HepG2 (cell line): ENCODE measurements around the gene POLR3F. TPM values are rescaled to one million over a fixed set of nuclear protein-coding genes. Genes with fewer than 3 reads are reported as not detected.
A peak's percentile ranks its signal among the peaks of the same experiment; 100 is the strongest.

ENCODE experiments used
- CBX2 ChIP-seq, 2 experiments: fragments of 200-600 bp in 1 of 2; sonication (generic); formaldehyde crosslinking in 1 of 2; IDR thresholded peaks; 2 replicates each; pipeline versions ENCODE4 v1.7.0 to v1.8.1; 2018 to 2022; ENCODE audit warnings: low read depth in 2 of 2, low read length in 1 of 2, mild to moderate bottlenecking in 1 of 2, missing genetic modification reagents in 1 of 2
- FIP1L1 ChIP-seq: fragments of 200-400 bp; formaldehyde crosslinking; IDR thresholded peaks from 2 replicates; pipeline ENCODE4 v1.6.1; 2018; ENCODE audit warnings: low read depth, mild to moderate bottlenecking, low read length, moderate library complexity, borderline replicate concordance; ENCODE audit not compliant: insufficient read depth
- FLYWCH1 ChIP-seq: sonication (generic); formaldehyde crosslinking; IDR thresholded peaks from 2 replicates; pipeline ENCODE4 v1.8.1; 2023; ENCODE audit warnings: mild to moderate bottlenecking, missing genetic modification reagents
- FOXK1 ChIP-seq: sonication (generic); formaldehyde crosslinking; IDR thresholded peaks from 2 replicates; pipeline ENCODE4 v1.4.0; 2020; ENCODE audit warnings: low read depth, missing genetic modification reagents, borderline replicate concordance
- GMEB2 ChIP-seq: IDR thresholded peaks from 2 replicates; pipeline ENCODE4 v1.6.1; 2016; ENCODE audit warnings: missing biosample characterization, missing genetic modification reagents, low read depth
- GTF3A ChIP-seq: sonication (generic); formaldehyde crosslinking; conservative IDR thresholded peaks from 2 replicates; pipeline ENCODE4 v1.4.0; 2020; ENCODE audit warnings: mild to moderate bottlenecking, missing genetic modification reagents
- HMGXB4 ChIP-seq, 2 experiments: sonication (generic) in 1 of 2; formaldehyde crosslinking in 1 of 2; IDR thresholded peaks; 2 replicates each; pipeline versions ENCODE4 v1.4.0 to v1.6.1; 2018 to 2020; ENCODE audit warnings: missing genetic modification reagents in 2 of 2, borderline replicate concordance in 1 of 2, low read depth in 1 of 2, mild to moderate bottlenecking in 1 of 2, missing biosample characterization in 1 of 2
- KLF6 ChIP-seq: IDR thresholded peaks from 2 replicates; pipeline ENCODE4 v1.8.0; 2016; ENCODE audit warnings: missing biosample characterization, missing genetic modification reagents
- MED13 ChIP-seq: sonication (generic); formaldehyde crosslinking; IDR thresholded peaks from 2 replicates; pipeline ENCODE4 v1.5.0; 2020; ENCODE audit warnings: missing genetic modification reagents
- POLR2G ChIP-seq: fragments of 200-400 bp; formaldehyde crosslinking; IDR thresholded peaks from 2 replicates; pipeline ENCODE4 v1.6.1; 2018; ENCODE audit warnings: mild to moderate bottlenecking, low read depth, low read length, moderate library complexity
- SCMH1 ChIP-seq: sonication (generic); formaldehyde crosslinking; IDR thresholded peaks from 2 replicates; pipeline ENCODE4 v1.9.0; 2021; ENCODE audit warnings: missing genetic modification reagents, mild to moderate bottlenecking, borderline replicate concordance
- SMAD3 ChIP-seq: sonication (generic); formaldehyde crosslinking; IDR thresholded peaks from 2 replicates; pipeline ENCODE4 v1.4.0; 2020; ENCODE audit warnings: missing genetic modification reagents
- SMAD9 ChIP-seq: sonication (generic); formaldehyde crosslinking; IDR thresholded peaks from 2 replicates; pipeline ENCODE4 v1.5.1; 2020; ENCODE audit warnings: mild to moderate bottlenecking, missing genetic modification reagents
- SMARCC2 ChIP-seq: fragments of 450-650 bp; IDR thresholded peaks from 2 replicates; pipeline ENCODE4 v1.6.1; 2017; ENCODE audit warnings: antibody characterized with exemption, mild to moderate bottlenecking
- ZBTB43 ChIP-seq: sonication (generic); formaldehyde crosslinking; conservative IDR thresholded peaks from 2 replicates; pipeline ENCODE4 v1.4.0; 2020; ENCODE audit warnings: missing genetic modification reagents
- ZNF280B ChIP-seq: sonication (generic); formaldehyde crosslinking; IDR thresholded peaks from 2 replicates; pipeline ENCODE4 v1.5.0; 2020; ENCODE audit warnings: missing genetic modification reagents, mild to moderate bottlenecking, borderline replicate concordance
- ZNF569 ChIP-seq: sonication (generic); formaldehyde crosslinking; IDR thresholded peaks from 2 replicates; pipeline ENCODE4 v1.5.0; 2020; ENCODE audit warnings: mild to moderate bottlenecking, missing genetic modification reagents, moderate library complexity, borderline replicate concordance
- ZNF605 ChIP-seq: sonication (generic); formaldehyde crosslinking; IDR thresholded peaks from 2 replicates; pipeline ENCODE4 v1.8.0; 2022; ENCODE audit warnings: mild to moderate bottlenecking, missing genetic modification reagents
- ZUFSP ChIP-seq: sonication (generic); formaldehyde crosslinking; IDR thresholded peaks from 2 replicates; pipeline ENCODE4 v1.9.0; 2021; ENCODE audit warnings: missing genetic modification reagents, mild to moderate bottlenecking, borderline replicate concordance
- polyA plus RNA-seq, 8 experiments: library from polyadenylated mRNA; depleted of rRNA in 3 of 8; stranded (reverse) in 7 of 8; unstranded in 1 of 8; fragments of >200 nt; fragmentation: Illumina TruSeq in 4 of 8; extraction: Trizol in 4 of 8; gene quantifications; 2 replicates each; pipeline versions ENCODE4 v1.2.1 to v1.2.3, GENCODE V29; 2011 to 2016; ENCODE audit warnings: low read depth in 4 of 8, missing spikeins in 1 of 8, mixed read lengths in 1 of 8; ENCODE audit not compliant: insufficient read depth in 1 of 8
- total RNA-seq, 5 experiments: library from RNA; depleted of rRNA; stranded (reverse); fragments of >200 nt; fragmentation: Illumina TruSeq; extraction: Trizol; gene quantifications; 2 replicates each; pipeline ENCODE4 v1.2.3, GENCODE V29; 2016; ENCODE audit warnings: low read depth in 1 of 5

The POLR3F gene
- total and polyA plus RNA-seq, 2 of the 13 experiments (the other 11 are each of a cell fraction or from before 2014, with no cell fraction given): 11.7 to 25.5 TPM

GRCh38 chr20:18466894-18467730 is at the start of gene POLR3F, which contains the start of gene DZANK1 (continued):
- 0 out of 2 replicates have a peak, but pooled peaks have one; percentile 26 for TF ChIP-seq FLYWCH1
- TF ChIP-seq ZNF569: peak; percentile 91
- TF ChIP-seq KLF6: peak; percentile 87; the same call in 1 of the 2 replicates
- peak; percentile 95 for TF ChIP-seq ZNF280B (CRISPR knock-in tag)
- no peak for TF ChIP-seq SMAD9
- TF ChIP-seq ZUFSP: no peak
- TF ChIP-seq GMEB2 (CRISPR knock-in tag): peak; percentile 42
- 0 out of 2 replicates have a peak, but pooled peaks have one; percentile 18 for TF ChIP-seq ZBTB43
- TF ChIP-seq CBX2 (IDR thresholded peaks at IDR 0.05; ENCODE audit: low read depth, low read length): no peak; the same call in 1 of the 2 replicates
- no peak; the same call in 1 of the 2 replicates for TF ChIP-seq CBX2 (CRISPR knock-in tag; IDR thresholded peaks at IDR 0.05; ENCODE audit: low read depth)
- peak; percentile 82 for TF ChIP-seq ZNF605 (CRISPR knock-in tag)
- peak; percentile 89; the same call in 1 of the 2 replicates for TF ChIP-seq FIP1L1
- TF ChIP-seq SCMH1: no peak
- no peak for TF ChIP-seq GTF3A (CRISPR knock-in tag)
- TF ChIP-seq SMARCC2: no peak
- peak; percentile 88 for TF ChIP-seq POLR2G
- TF ChIP-seq SMAD3 (CRISPR knock-in tag): peak; percentile 72; the same call in 1 of the 2 replicates
- peak; percentile 68; the same call in 1 of the 2 replicates for TF ChIP-seq MED13 (CRISPR knock-in tag)
- peak; percentile 96; the same call in 1 of the 2 replicates for TF ChIP-seq FOXK1
- peak; percentile 69 to 78; a peak in 3 of 4 replicates for TF ChIP-seq HMGXB4 (CRISPR knock-in tag; IDR thresholded peaks at IDR 0.05; ENCODE audit: borderline replicate concordance in 1 of 2, low read depth in 1 of 2)
